PC-3 (cell line): ENCODE measurements around the gene ADK. TPM values are rescaled to one million over a fixed set of nuclear protein-coding genes. Genes with fewer than 3 reads are reported as not detected.

ENCODE experiments used
- ATAC-seq: fragments of 200-7000 bp; cut with Tn5 transposase; 2 replicates; pipeline ENCODE4 v1.9.1; 2020; ENCODE audit warnings: mild to moderate bottlenecking, moderate library complexity
- BruUV-seq: library from RNA; stranded (reverse); fragments of 400-500 nt; replicated peaks from 2 replicates; lab custom pipeline; 2021; lab: Mats Ljungman, UMichigan
- CTCF ChIA-PET: fragments of 300-600 bp; sonication (Branson Sonifier 250); formaldehyde crosslinking; loops from one replicate; lab custom pipeline; 2022; ENCODE audit warnings: antibody characterized with exemption; lab: Charles Lee
- POLR2A ChIA-PET: fragments of 300-600 bp; sonication (Branson Sonifier 250); formaldehyde crosslinking; loops from one replicate; lab custom pipeline; 2022; ENCODE audit warnings: antibody characterized with exemption; ENCODE audit not compliant: unreplicated experiment; lab: Charles Lee
- DNase-seq: peaks from one replicate; pipeline ENCODE4 v3.0.0-alpha.2; 2015
- H2AFZ ChIP-seq: fragments of 300-600 bp; sonication (generic); 2 replicates; pipeline ENCODE4 v1.6.0; 2016; ENCODE audit warnings: antibody characterized with exemption, low read length
- H3F3A ChIP-seq: fragments of 300-600 bp; sonication (generic); one replicate; pipeline ENCODE4 v1.6.0; 2017; ENCODE audit warnings: antibody characterized with exemption, low read length, control low read depth, mild to moderate bottlenecking; ENCODE audit not compliant: unreplicated experiment
- H3K27ac ChIP-seq: fragments of 300-600 bp; sonication (generic); 2 replicates; pipeline ENCODE4 v1.5.1; 2016; ENCODE audit warnings: mild to moderate bottlenecking, low read length
- H3K27me3 ChIP-seq: fragments of 300-600 bp; sonication (generic); 2 replicates; pipeline ENCODE4 v1.6.1; 2016; ENCODE audit warnings: low read length, mixed read lengths
- H3K36me3 ChIP-seq: fragments of 300-600 bp; sonication (generic); 2 replicates; pipeline ENCODE4 v1.6.1; 2016; ENCODE audit warnings: low read depth, mixed run types, low read length, mixed read lengths
- H3K4me1 ChIP-seq: fragments of 300-600 bp; sonication (generic); 2 replicates; pipeline ENCODE4 v1.5.1; 2016; ENCODE audit warnings: low read length; ENCODE audit not compliant: insufficient read depth
- H3K4me2 ChIP-seq: fragments of 300-600 bp; sonication (generic); 2 replicates; pipeline ENCODE4 v1.6.0; 2016; ENCODE audit warnings: low read length
- H3K4me3 ChIP-seq: fragments of 300-600 bp; sonication (generic); 2 replicates; pipeline ENCODE4 v1.5.1; 2016; ENCODE audit warnings: mild to moderate bottlenecking, low read length, mixed read lengths
- H3K79me2 ChIP-seq: fragments of 300-600 bp; sonication (generic); 2 replicates; pipeline ENCODE4 v1.6.1; 2017; ENCODE audit warnings: low read length, mixed read lengths
- H3K9ac ChIP-seq: fragments of 300-600 bp; sonication (generic); 2 replicates; pipeline ENCODE4 v1.6.0; 2016; ENCODE audit warnings: mild to moderate bottlenecking, low read length
- H3K9me2 ChIP-seq: fragments of 300-600 bp; sonication (generic); replicated peaks from 2 replicates; pipeline ENCODE4 v1.6.1; 2016; ENCODE audit warnings: mixed run types, low read length, mixed read lengths
- H3K9me3 ChIP-seq: fragments of 300-600 bp; sonication (generic); 2 replicates; pipeline ENCODE4 v1.6.1; 2016; ENCODE audit warnings: low read length, mixed read lengths
- H4K20me1 ChIP-seq: fragments of 300-600 bp; sonication (generic); 2 replicates; pipeline ENCODE4 v1.6.1; 2016; ENCODE audit warnings: low read length, mixed read lengths
- EZH2 ChIP-seq: fragments of 300-600 bp; sonication (generic); IDR thresholded peaks from one replicate; pipeline ENCODE4 v1.6.1; 2017; ENCODE audit warnings: antibody characterized with exemption, mild to moderate bottlenecking, low read length; ENCODE audit not compliant: unreplicated experiment
- EZH2phosphoT487 ChIP-seq: fragments of 300-600 bp; sonication (generic); IDR thresholded peaks from 2 replicates; pipeline ENCODE4 v1.6.1; 2018; ENCODE audit warnings: mild to moderate bottlenecking, antibody characterized with exemption, low read length, borderline replicate concordance
- intact Hi-C: fragments of 100-400 bp; cut with micrococcal nuclease; formaldehyde crosslinking; loops from 2 replicates; pipeline ENCODE4 v1.9.0; 2023
- total RNA-seq: library from RNA; depleted of rRNA; stranded (reverse); fragments of >200 nt; gene quantifications from 2 replicates; pipeline ENCODE4 v1.2.3, GENCODE V29; 2014
- TF ChIP-seq, protein P1 (sequence below): fragments of 300-600 bp; sonication (generic); conservative IDR thresholded peaks from 2 replicates; pipeline ENCODE4 v1.5.1; 2017; ENCODE audit warnings: antibody characterized with exemption, low read depth, mild to moderate bottlenecking, low read length

Gene ADK
- total RNA-seq, 1 experiment from 2014 or later = 256 TPM

GRCh38 chr10:74587109-74587854 lies 436.3 kb downstream of the ADK start:
- H3K9me3 ChIP-seq = no peaks in the 10 kb centered on the region
- POLR2A ChIA-PET = no interaction called here
- TF ChIP-seq EZH2phosphoT487 (no peak), EZH2 (no peak)
- TF ChIP-seq, protein P1, sequence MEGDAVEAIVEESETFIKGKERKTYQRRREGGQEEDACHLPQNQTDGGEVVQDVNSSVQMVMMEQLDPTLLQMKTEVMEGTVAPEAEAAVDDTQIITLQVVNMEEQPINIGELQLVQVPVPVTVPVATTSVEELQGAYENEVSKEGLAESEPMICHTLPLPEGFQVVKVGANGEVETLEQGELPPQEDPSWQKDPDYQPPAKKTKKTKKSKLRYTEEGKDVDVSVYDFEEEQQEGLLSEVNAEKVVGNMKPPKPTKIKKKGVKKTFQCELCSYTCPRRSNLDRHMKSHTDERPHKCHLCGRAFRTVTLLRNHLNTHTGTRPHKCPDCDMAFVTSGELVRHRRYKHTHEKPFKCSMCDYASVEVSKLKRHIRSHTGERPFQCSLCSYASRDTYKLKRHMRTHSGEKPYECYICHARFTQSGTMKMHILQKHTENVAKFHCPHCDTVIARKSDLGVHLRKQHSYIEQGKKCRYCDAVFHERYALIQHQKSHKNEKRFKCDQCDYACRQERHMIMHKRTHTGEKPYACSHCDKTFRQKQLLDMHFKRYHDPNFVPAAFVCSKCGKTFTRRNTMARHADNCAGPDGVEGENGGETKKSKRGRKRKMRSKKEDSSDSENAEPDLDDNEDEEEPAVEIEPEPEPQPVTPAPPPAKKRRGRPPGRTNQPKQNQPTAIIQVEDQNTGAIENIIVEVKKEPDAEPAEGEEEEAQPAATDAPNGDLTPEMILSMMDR = no peak
- no peak for ATAC-seq
- H4K20me1 ChIP-seq = no peaks in the 10 kb centered on the region
- DNase-seq = no peak
- H3K27ac ChIP-seq = no peak overlapping the region
- H3K79me2 ChIP-seq = no peaks in the 10 kb centered on the region
- H3K9ac ChIP-seq = no peak overlapping the region
- H3F3A ChIP-seq = peaks cover 7% of the 10 kb centered on the region
- no peak overlapping the region for H3K4me3 ChIP-seq
- intact Hi-C loops = no loop called here
- no peak overlapping the region for H3K4me2 ChIP-seq
- H3K27me3 ChIP-seq = no peaks in the 10 kb centered on the region
- H3K36me3 ChIP-seq = peaks cover 25% of the 10 kb centered on the region; the same call in 1 of the 2 replicates
- no peak overlapping the region for H2AFZ ChIP-seq
- CTCF ChIA-PET = no interaction called here
- peaks cover 9% of the 10 kb centered on the region for H3K4me1 ChIP-seq
- H3K9me2 ChIP-seq = no peaks in the 10 kb centered on the region
- BruUV-seq = no TSS peak

DNA sequence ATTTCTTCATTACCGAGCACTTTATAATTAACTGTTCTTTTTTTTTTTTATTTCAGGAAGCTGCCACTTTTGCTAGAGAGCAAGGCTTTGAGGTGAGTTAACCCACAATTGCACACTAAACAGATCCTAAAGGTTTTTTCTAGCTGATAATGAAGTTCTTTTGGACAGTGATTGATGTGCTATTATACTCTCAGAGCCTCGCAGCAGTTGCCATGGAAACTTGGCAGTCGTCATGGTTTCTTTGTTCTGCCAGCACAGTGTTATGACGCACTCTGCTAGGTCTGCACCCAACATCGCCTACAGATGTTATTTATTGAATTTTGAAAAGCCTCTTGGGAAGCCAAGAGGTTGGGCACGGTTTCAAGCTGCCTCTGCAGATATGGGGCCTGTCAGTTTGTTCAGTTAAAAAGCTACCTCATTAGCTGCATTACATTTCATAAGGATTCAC lies 438.2 kb downstream of the ADK start:
- Histone ChIP-seq H3K36me3 (peaks cover 25% of the 10 kb centered on the region; the same call in 1 of the 2 replicates), H3K4me2 (no peak overlapping the region), H3K79me2 (no peaks in the 10 kb centered on the region), H2AFZ (no peak overlapping the region), H3K4me1 (peaks cover 17% of the 10 kb centered on the region), H3K27ac (no peak overlapping the region), H3F3A (peaks cover 7% of the 10 kb centered on the region), H3K9me3 (no peaks in the 10 kb centered on the region), H3K4me3 (no peak overlapping the region), H3K9me2 (no peaks in the 10 kb centered on the region), H4K20me1 (no peaks in the 10 kb centered on the region), H3K27me3 (no peaks in the 10 kb centered on the region), H3K9ac (no peak overlapping the region)
- DNase-seq (peak; percentile 73), ATAC-seq (peak; percentile 43)
- ChIA-PET POLR2A (no interaction called here), CTCF (no interaction called here)
- intact Hi-C loops = no loop called here
- BruUV-seq = no TSS peak
- TF ChIP-seq EZH2phosphoT487 = no peak
- TF ChIP-seq EZH2 = no peak
- TF ChIP-seq, protein P1 = no peak

DNA sequence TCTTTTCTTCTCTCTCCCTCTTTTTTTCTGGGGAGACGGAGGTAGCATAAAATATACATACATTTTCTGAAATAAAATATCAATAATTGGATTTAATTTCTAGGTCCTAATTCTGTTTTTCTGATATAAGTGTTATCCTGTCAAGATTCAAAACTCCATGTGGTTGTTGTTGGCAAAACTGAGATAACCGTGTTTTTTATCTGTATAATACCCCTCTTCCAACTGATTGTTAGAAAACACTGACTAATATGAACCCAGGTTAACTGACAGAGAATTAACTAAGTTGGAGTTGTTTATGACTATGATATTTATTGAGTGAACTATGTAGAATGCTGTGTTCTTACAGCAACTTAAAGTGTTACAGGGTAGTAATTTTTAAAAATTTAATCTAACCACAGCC lies 438.8 kb downstream of the ADK start:
- Histone ChIP-seq H3K4me1 (peaks cover 17% of the 10 kb centered on the region), H3K9me3 (no peaks in the 10 kb centered on the region), H2AFZ (no peak overlapping the region), H3F3A (peaks cover 7% of the 10 kb centered on the region), H3K9me2 (no peaks in the 10 kb centered on the region), H3K27me3 (no peaks in the 10 kb centered on the region), H3K27ac (no peak overlapping the region), H3K9ac (no peak overlapping the region), H4K20me1 (no peaks in the 10 kb centered on the region), H3K36me3 (peaks cover 25% of the 10 kb centered on the region; the same call in 1 of the 2 replicates), H3K4me2 (no peak overlapping the region), H3K4me3 (no peak overlapping the region), H3K79me2 (no peaks in the 10 kb centered on the region)
- no peak for ATAC-seq
- ChIA-PET CTCF (no interaction called here), POLR2A (no interaction called here)
- no peak for DNase-seq
- no peak for TF ChIP-seq EZH2
- TF ChIP-seq, protein P1 = no peak
- TF ChIP-seq EZH2phosphoT487 = no peak
- intact Hi-C loops = no loop called here
- no TSS peak for BruUV-seq
